Upper lobe of right lung (tissue), 1 donor: ENCODE measurements around the gene MAPK9. TPM values are rescaled to one million over a fixed set of nuclear protein-coding genes. Genes with fewer than 3 reads are reported as not detected.

ENCODE experiments used
- ATAC-seq: fragments of 200-7000 bp; cut with Tn5 transposase; one replicate; pipeline ENCODE4 v1.9.1; 2020; ENCODE audit warnings: mild to moderate bottlenecking, moderate library complexity
- DNase-seq: peaks from one replicate; pipeline ENCODE4 v3.0.0-alpha.2; 2020
- H3K27ac ChIP-seq: fragments of 200-600 bp; one replicate; pipeline ENCODE4 v1.8.0; 2022
- H3K27me3 ChIP-seq: fragments of 200-600 bp; one replicate; pipeline ENCODE4 v1.8.0; 2022; ENCODE audit warnings: mild to moderate bottlenecking
- H3K36me3 ChIP-seq: fragments of 200-600 bp; one replicate; pipeline ENCODE4 v1.8.0; 2022
- H3K4me1 ChIP-seq: fragments of 200-600 bp; one replicate; pipeline ENCODE4 v1.8.0; 2022
- H3K4me3 ChIP-seq: fragments of 200-600 bp; one replicate; pipeline ENCODE4 v1.8.0; 2022; ENCODE audit warnings: mild to moderate bottlenecking
- H3K9me3 ChIP-seq: fragments of 200-600 bp; one replicate; pipeline ENCODE4 v1.8.0; 2022
- intact Hi-C: fragments of 100-400 bp; cut with DNase I; formaldehyde crosslinking; loops from one replicate; pipeline ENCODE4 v1.11.0; 2022
- total RNA-seq: library from RNA; stranded (reverse); fragmentation: NEBNext Ultra II Directional; extraction: Animal tissue kit (Norgen Biotek cat#: 25700); gene quantifications from one replicate; pipeline ENCODE4 v1.2.1, GENCODE V29; 2021
- TF ChIP-seq, protein P1 (sequence below): fragments of 200-600 bp; IDR thresholded peaks from one replicate; pipeline ENCODE4 v1.8.0; 2022; ENCODE audit warnings: antibody characterized with exemption
- donor health status: DM: no; HTN: yes; CAD: no; lungs with severe emphysema.

MAPK9 gene
- total RNA-seq, 1 donor from 2014 or later, result 39.5 TPM

DNA sequence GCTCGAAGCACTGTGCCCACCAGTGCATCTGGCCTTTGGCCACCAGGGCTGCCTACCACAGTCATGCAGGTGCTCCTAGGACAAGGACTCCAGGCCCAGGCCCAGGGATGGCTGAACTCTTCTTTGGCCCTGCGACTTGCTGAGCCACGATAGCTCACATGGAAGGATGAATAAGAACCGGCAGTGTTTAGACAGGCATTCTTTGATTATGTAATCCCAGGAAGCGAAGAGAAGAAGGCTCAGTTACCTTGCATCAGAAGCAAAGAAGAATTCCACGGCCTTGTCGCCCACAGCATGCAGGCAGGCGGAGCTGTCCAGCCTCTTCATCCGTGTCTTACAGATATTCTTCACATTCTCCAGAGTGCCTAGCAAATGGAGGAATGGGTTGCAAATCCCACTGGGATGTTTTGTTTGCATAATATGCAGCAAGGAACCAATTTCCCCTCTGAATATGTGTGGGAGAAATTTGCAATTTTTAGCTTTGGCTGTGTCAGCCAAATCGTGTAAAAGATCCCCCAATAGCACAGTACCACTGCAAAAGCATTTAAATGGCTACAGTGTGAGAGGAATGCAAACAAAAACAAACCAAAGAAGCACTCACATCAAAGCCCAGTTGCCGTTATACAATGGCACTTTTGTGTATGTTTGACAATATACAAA, 32.2 kb upstream of the MAPK9 start:
- Histone ChIP-seq H3K36me3 (no peaks in the 10 kb centered on the region), H3K4me3 (no peak overlapping the region), H3K9me3 (no peaks in the 10 kb centered on the region), H3K27me3 (no peaks in the 10 kb centered on the region), H3K27ac (no peak overlapping the region), H3K4me1 (no peaks in the 10 kb centered on the region)
- no peak for ATAC-seq
- intact Hi-C loops, result no loop called here
- DNase-seq, result no peak
- TF ChIP-seq, protein P1, sequence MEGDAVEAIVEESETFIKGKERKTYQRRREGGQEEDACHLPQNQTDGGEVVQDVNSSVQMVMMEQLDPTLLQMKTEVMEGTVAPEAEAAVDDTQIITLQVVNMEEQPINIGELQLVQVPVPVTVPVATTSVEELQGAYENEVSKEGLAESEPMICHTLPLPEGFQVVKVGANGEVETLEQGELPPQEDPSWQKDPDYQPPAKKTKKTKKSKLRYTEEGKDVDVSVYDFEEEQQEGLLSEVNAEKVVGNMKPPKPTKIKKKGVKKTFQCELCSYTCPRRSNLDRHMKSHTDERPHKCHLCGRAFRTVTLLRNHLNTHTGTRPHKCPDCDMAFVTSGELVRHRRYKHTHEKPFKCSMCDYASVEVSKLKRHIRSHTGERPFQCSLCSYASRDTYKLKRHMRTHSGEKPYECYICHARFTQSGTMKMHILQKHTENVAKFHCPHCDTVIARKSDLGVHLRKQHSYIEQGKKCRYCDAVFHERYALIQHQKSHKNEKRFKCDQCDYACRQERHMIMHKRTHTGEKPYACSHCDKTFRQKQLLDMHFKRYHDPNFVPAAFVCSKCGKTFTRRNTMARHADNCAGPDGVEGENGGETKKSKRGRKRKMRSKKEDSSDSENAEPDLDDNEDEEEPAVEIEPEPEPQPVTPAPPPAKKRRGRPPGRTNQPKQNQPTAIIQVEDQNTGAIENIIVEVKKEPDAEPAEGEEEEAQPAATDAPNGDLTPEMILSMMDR, result no peak

GRCh38 chr5:180323160-180323559, 31.3 kb upstream of the MAPK9 start:
- no peaks in the 10 kb centered on the region for H3K9me3 ChIP-seq
- ATAC-seq (no peak), DNase-seq (no peak)
- no peaks in the 10 kb centered on the region for H3K27me3 ChIP-seq
- H3K4me3 ChIP-seq, result no peak overlapping the region
- TF ChIP-seq, protein P1, result no peak
- H3K27ac ChIP-seq, result no peak overlapping the region
- no peaks in the 10 kb centered on the region for H3K36me3 ChIP-seq
- no peaks in the 10 kb centered on the region for H3K4me1 ChIP-seq
- intact Hi-C loops, result no loop called here

GRCh38 chr5:180318456-180319089, 26.7 kb upstream of the MAPK9 start:
- intact Hi-C loops, result no loop called here
- H3K27me3 ChIP-seq, result no peaks in the 10 kb centered on the region

GRCh38 chr5:180316586-180316985, 24.7 kb upstream of the MAPK9 start:
- Histone ChIP-seq H3K4me1 (no peaks in the 10 kb centered on the region), H3K27ac (no peak overlapping the region), H3K27me3 (no peaks in the 10 kb centered on the region), H3K9me3 (no peaks in the 10 kb centered on the region), H3K4me3 (no peak overlapping the region), H3K36me3 (no peaks in the 10 kb centered on the region)
- no peak for DNase-seq
- TF ChIP-seq, protein P1, result no peak
- no peak for ATAC-seq
- intact Hi-C loops, result no loop called here

More at GRCh38 chr5:180318456-180319089, 26.7 kb upstream of the MAPK9 start:
- no peaks in the 10 kb centered on the region for H3K36me3 ChIP-seq
- no peak for ATAC-seq
- H3K4me3 ChIP-seq, result no peak overlapping the region
- DNase-seq, result no peak
- no peaks in the 10 kb centered on the region for H3K9me3 ChIP-seq
- TF ChIP-seq, protein P1, result no peak
- no peaks in the 10 kb centered on the region for H3K4me1 ChIP-seq
- H3K27ac ChIP-seq, result no peak overlapping the region

DNA sequence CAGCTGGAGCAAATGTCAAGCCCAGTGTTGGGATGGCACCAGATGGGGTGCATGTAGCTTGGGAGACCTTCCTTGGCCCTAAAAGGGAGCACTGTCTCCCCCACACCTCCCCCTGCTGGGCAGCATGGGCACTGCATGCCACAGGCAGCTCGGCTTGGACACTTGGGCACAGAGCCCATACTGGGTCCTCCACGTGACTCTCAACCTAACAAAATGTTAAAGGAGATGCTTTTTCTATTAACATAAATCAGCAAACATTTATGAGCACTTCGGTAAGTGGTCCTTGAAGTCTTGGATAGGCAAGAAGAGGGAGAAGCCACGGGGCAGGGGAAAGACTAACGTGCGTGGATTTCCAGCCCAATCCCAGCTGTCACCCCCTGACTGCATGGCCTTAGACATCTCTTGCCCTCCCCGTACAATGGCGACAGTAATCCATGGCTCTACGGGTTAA, 23.9 kb upstream of the MAPK9 start:
- Histone ChIP-seq H3K36me3 (no peaks in the 10 kb centered on the region), H3K4me3 (no peak overlapping the region), H3K4me1 (no peaks in the 10 kb centered on the region), H3K9me3 (no peaks in the 10 kb centered on the region), H3K27me3 (no peaks in the 10 kb centered on the region), H3K27ac (no peak overlapping the region)
- DNase-seq (peak; percentile 89), ATAC-seq (peak; percentile 91)
- TF ChIP-seq, protein P1, result peak; percentile 97
- intact Hi-C loops, result no loop called here
